Activated T-helper 2 cell treated with anti-CD3 and anti-CD28 coated beads, Interferon-gamma antibody, Interleukin-2, Interleukin-4, amounts not matched to agents 10 μg/mL and 5 μg/mL and 100 μg/mL, durations not matched to agents 14 hours and 24 hours and 36 hours (primary cell): ENCODE data around the gene HOGA1. TPM values are rescaled to one million over a fixed set of nuclear protein-coding genes. Genes with fewer than 3 reads are reported as not detected.

Experiments used
- total RNA-seq: library from RNA; stranded (reverse); gene quantifications from 2 replicates; pipeline ENCODE4 v1.2.3, GENCODE V29; 2022

The HOGA1 gene
- total RNA-seq, 1 donor from 2014 or later = not detected

Other genes starting within 250 kb of the HOGA1 start
- gene FRAT2, start 249.7 kb upstream of the HOGA1 start, total RNA-seq = 10.4 and 10.6 TPM in 2 replicates
- 69.8 and 70.1 TPM in 2 replicates for gene RRP12, start 183.0 kb upstream of the HOGA1 start, total RNA-seq
- gene PGAM1, start 158.2 kb upstream of the HOGA1 start, total RNA-seq = 877 and 885 TPM in 2 replicates
- gene EXOSC1, start 138.4 kb upstream of the HOGA1 start, total RNA-seq = 49.9 and 53.4 TPM in 2 replicates
- gene ZDHHC16, start 138.2 kb upstream of the HOGA1 start, total RNA-seq = 41.4 and 52.9 TPM in 2 replicates
- 106 and 108 TPM in 2 replicates for gene MMS19, start 86.0 kb upstream of the HOGA1 start, total RNA-seq
- 1.6 and 1.8 TPM in 2 replicates for gene UBTD1, start 85.5 kb upstream of the HOGA1 start, total RNA-seq
- gene ANKRD2, start 11.6 kb upstream of the HOGA1 start, total RNA-seq = 0.18 and 0.57 TPM in 2 replicates
- not detected in 2 replicates for gene C10orf62, start 5.3 kb downstream of the HOGA1 start, total RNA-seq
- gene MORN4, start 49.1 kb downstream of the HOGA1 start, total RNA-seq = 1.8 and 2.9 TPM in 2 replicates
- 15.8 and 17.4 TPM in 2 replicates for gene PI4K2A, start 56.3 kb downstream of the HOGA1 start, total RNA-seq
- 2.3 and 2.4 TPM in 2 replicates for gene AVPI1, start 102.9 kb downstream of the HOGA1 start, total RNA-seq
- 5.6 and 6.5 TPM in 2 replicates for gene MARVELD1, start 129.3 kb downstream of the HOGA1 start, total RNA-seq
- 35.0 and 40.2 TPM in 2 replicates for gene ZFYVE27, start 152.7 kb downstream of the HOGA1 start, total RNA-seq
- not detected in 2 replicates for gene SFRP5, start 187.6 kb downstream of the HOGA1 start, total RNA-seq